Measurements from ENCODE around the gene F8. TPM values are rescaled to one million over a fixed set of nuclear protein-coding genes. Genes with fewer than 3 reads are reported as not detected.

F8 gene
- total RNA-seq, 4 donors from 2014 or later = 21.1 to 56.3 (median 36.5) TPM

DNA sequence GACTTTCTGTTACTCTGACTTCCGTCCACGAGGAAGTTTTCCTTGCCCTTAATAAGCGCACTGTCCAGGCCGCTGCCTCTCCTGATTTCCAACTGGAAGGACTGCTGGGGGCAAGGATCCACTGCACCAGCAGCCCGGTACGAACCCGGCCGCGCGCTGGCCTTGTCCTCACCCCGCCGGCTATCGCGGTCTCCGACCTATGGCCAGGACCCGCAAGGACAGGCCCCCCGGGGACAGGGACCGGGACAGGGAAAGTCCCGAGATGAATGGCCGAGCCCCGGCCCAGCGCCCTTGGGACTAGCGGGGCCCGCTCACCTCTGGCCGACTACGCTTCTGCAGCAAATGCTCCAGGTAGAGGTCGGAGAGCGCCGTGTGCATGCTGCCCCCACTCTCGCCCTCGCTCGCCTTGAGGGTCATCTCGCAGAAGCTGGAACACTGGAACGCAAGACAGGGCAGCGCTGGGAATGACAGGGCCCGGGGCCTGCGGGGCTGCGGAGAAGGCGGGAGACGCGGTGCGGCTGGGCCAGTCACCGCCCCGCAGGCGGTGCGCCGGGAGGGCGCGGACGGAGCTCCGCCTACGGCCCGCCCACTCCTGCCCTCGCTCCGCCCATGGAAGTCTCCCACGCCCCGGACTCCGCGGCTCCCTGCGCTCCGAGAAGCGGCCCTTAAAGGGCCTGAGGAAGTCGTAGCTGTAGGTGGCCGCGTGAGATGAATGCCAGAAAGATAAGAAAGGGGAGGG, 217.4 kb downstream of the F8 start, which contains the start of gene MPP1:
Gene MPP1, minus strand, starts transcription at position 529 of the 739 bp plus-strand sequence. Its CDS starts 112 bp downstream, at position 417.
- TF ChIP-seq, protein P1, sequence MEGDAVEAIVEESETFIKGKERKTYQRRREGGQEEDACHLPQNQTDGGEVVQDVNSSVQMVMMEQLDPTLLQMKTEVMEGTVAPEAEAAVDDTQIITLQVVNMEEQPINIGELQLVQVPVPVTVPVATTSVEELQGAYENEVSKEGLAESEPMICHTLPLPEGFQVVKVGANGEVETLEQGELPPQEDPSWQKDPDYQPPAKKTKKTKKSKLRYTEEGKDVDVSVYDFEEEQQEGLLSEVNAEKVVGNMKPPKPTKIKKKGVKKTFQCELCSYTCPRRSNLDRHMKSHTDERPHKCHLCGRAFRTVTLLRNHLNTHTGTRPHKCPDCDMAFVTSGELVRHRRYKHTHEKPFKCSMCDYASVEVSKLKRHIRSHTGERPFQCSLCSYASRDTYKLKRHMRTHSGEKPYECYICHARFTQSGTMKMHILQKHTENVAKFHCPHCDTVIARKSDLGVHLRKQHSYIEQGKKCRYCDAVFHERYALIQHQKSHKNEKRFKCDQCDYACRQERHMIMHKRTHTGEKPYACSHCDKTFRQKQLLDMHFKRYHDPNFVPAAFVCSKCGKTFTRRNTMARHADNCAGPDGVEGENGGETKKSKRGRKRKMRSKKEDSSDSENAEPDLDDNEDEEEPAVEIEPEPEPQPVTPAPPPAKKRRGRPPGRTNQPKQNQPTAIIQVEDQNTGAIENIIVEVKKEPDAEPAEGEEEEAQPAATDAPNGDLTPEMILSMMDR (IDR thresholded peaks at IDR 0.05; ENCODE audit: low read depth) = no peak

DNA sequence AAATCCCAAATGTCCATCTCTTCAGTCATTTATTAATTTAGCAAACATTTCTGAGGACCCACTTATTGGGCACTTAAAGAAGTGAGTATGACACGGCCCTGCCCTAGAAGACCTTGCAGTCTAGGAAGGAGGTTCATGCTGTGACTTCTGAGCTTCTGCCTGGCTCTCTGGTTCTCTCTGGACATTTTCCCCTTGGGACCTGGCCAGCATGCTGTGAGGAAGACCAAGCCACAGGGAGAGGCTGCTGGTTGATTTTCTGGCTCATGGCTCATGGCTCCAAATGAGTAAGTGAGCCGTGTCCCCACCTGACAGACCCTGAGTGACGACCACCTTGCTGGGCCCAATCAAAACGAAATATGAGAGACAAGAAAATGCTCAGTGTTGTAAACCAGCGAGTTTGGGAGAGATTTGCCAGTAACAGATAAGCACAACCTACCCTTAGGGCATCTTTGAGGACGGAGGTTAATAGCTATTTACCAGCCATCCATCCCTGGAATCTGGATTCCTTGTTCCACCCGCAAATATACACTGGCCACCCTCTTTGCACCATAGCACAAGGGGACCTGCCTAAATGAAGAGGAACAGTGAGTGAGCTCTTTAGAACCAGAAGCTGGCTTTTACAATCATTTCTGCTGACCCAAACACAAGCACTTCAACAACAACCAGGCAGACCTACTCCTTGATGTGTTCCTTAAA, 218.1 kb downstream of the F8 start:
- TF ChIP-seq, protein P1 (IDR thresholded peaks at IDR 0.05; ENCODE audit: low read depth) = no peak

DNA sequence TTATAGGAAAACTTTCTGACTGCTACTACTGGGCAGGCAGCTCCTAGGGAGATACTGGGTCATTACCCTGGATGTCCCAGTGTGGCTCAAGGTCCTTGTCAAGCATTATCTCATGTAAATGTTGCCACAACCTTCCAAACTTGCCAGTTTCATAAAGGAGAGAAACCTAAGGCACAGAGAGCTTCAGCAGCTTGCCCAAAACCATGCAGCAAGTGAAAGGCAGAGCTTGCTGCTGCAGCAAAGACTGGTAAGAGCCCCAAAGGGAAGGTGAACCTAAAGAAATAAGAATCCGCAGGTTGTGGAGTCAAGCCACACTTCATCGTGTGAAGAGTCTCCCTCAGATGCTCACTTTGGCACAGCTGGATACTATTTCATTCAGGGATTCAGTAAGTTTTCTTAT, 219.6 kb downstream of the F8 start:
- TF ChIP-seq, protein P1 (IDR thresholded peaks at IDR 0.05; ENCODE audit: low read depth) = no peak

DNA sequence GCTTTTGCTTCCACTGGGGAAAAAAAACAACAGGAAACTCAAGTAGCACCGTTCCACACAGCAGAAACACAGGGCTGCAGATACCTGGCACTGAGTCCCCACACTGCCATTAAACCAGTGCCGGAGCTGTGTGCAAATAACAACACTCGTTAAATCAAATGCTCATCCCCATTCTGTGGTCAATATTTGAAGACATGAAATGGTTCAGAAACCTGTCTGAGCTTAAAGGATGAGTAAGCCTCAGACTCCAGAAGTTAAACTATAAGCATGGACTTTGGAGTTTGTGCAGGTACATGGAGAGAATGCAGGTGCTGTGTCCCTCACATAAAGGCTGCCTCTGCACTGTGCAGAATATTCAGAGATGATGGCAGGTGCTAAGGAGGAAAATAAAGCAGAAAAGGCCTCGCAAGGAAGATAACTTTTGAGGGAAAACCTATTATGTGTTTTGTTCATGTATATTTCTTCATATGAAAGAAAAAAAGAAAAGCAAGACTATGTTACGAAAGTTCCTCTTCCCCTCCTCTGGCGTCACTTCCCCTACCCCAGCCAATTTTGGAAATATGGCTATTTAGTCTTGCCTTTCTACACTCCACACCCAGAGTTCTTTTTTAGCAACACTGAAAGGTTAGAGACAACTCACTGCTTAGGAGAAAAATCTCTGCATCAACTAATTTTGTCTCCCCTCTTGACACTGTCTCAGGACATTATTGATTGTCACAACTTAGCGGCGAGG, 221.9 kb downstream of the F8 start:
- TF ChIP-seq, protein P1 (IDR thresholded peaks at IDR 0.05; ENCODE audit: low read depth) = no peak

DNA sequence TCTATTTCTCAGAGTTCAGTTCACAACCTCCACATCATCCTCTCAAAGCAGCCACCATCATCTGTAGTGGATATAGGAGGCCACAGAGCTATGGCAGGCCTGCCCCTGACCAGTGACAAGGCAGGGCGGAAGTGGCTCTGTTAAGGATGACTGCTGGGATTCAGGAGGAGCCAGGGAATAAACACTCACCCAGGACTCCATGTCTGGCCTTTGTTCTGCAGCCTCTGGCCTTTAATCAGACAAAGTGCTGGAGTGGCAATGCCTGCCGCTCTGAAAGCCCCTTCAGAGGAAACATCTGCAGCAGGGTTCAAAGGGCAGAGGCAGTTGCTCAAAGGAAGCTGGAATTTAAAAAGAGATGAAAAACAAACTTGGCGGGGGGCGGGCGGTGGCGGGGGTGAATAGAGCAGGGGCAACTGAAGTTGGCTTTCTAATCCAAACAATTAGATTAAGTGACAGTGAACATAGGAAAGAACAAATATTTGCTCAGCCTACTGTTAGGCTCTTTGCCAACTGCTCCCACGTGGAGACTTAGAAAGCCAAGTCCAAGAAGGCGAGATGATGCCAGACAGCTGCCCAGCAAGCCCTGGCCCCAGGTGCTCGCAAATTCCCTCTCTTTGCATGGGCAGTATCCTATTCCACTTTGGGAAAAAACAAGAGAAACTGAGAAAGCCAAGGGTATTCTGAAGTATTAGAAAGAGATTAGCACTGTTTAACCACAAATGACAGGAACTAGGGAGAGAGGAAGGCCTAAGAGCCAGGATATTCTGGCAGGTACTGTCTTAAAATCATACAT, 222.8 kb downstream of the F8 start:
- TF ChIP-seq, protein P1 (IDR thresholded peaks at IDR 0.05; ENCODE audit: low read depth) = no peak

DNA sequence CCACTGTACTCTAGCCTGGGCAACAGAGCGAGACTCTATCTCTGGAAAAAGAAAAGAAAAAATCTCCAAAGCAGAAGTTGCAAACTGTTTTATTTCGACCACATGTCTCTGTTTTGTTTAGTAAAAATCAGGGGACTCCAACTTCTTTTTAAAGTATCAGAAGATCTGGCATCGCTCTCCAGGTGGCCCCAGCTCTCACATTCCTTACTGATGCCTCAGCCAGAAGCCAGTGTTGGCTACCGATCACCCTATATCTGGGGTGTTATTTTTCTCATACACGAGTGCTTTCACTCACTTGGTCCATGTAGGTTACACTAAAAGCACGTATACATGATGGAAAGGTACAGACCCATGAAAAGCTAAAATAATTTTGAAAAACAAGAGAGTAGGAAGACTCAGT, 225.5 kb downstream of the F8 start:
- TF ChIP-seq, protein P1 (IDR thresholded peaks at IDR 0.05; ENCODE audit: low read depth) = no peak
